CD4-positive, alpha-beta T cell treated with Interleukin-12 subunit alpha and Interleukin-12 subunit beta, for 1 hour (primary cell): Measurements from ENCODE around the gene OCLN.
"Not testable (repeated sequence)": the region's sequence is repeated elsewhere in the genome, so short reads cannot be mapped to it uniquely, and the experiment has no call there.

ENCODE experiments used
- DNase-seq: peaks from one replicate; pipeline ENCODE4 v3.0.0-alpha.2; 2020

The OCLN gene, protein sequence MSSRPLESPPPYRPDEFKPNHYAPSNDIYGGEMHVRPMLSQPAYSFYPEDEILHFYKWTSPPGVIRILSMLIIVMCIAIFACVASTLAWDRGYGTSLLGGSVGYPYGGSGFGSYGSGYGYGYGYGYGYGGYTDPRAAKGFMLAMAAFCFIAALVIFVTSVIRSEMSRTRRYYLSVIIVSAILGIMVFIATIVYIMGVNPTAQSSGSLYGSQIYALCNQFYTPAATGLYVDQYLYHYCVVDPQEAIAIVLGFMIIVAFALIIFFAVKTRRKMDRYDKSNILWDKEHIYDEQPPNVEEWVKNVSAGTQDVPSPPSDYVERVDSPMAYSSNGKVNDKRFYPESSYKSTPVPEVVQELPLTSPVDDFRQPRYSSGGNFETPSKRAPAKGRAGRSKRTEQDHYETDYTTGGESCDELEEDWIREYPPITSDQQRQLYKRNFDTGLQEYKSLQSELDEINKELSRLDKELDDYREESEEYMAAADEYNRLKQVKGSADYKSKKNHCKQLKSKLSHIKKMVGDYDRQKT

GRCh38 chr5:69492391-69492922 lies at the start of gene OCLN:
Gene OCLN (plus strand): TSS chr5:69492790. CDS start chr5:69504245, 11,455 bp downstream.
- no peak for DNase-seq

DNA sequence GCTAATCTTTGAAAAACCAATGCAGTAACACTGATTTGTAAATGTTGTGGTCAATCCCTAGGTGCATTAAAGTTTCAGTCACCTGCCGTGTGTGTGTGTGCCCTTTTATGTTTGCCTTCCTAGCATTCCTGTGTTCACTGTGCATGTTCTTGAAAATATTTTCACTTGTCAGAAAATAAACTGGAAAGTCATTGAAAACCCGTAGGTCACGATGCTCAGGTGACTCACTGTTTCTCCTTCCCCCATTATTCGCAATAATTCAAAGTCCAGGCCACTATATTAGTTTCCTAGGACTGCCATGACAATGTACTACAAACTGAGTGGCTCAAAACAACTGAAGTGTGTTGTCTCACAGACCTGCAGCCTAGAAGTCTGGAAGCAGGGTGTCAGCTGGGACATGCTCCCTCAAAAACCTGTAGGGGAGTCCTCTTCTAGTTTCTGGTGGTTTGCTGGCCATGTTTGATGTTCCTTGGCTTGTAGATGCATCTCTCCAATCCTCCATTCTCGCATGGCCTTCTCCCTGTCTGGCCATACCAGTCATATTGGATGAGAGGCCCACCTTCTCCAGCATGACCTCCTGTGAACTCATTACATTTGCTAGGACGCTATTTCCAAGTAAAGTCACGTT lies 48.3 kb upstream of the OCLN start:
- no peak for DNase-seq

DNA sequence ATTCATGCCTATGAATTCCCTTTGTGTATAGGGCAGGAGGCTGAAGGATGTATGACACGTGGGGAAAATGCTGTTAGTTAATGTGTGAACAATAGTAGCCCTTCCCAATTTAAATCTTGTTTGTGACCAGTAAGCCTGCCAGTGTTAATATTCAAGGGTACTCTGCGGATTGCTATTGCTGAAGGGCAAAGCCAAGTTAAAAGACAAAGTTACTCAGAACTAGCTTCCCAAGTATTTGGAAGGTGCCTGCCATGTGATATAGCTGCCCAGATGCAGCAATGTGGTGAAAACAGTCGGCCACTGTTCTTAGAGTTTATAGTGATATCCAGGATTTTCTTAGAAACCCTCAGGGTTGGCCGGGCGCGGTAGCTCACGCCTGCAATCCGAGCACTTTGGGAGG lies 43.1 kb upstream of the OCLN start:
- no peak for DNase-seq

GRCh38 chr5:69450116-69450515 lies 42.5 kb upstream of the OCLN start:
- DNase-seq, result no peak

DNA sequence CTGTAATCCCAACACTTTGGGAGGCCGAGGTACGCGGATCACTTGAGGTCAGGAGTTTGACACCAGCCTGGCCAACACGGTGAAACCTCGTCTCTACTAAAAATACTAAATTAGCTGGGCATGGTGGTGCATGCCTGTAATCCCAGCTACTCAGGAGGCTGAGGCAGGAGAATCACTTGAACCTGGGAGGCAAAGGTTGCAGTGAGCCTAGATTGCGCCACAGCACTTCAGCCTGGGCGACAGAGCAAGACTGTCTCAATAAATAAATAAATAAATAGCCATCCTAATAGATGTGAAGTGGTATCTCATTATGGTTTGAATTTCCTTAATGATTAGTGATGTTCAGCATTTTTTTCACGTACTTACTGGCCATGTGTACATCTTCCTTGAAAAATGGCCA lies 42.1 kb upstream of the OCLN start:
- not testable (repeated sequence) for DNase-seq

DNA sequence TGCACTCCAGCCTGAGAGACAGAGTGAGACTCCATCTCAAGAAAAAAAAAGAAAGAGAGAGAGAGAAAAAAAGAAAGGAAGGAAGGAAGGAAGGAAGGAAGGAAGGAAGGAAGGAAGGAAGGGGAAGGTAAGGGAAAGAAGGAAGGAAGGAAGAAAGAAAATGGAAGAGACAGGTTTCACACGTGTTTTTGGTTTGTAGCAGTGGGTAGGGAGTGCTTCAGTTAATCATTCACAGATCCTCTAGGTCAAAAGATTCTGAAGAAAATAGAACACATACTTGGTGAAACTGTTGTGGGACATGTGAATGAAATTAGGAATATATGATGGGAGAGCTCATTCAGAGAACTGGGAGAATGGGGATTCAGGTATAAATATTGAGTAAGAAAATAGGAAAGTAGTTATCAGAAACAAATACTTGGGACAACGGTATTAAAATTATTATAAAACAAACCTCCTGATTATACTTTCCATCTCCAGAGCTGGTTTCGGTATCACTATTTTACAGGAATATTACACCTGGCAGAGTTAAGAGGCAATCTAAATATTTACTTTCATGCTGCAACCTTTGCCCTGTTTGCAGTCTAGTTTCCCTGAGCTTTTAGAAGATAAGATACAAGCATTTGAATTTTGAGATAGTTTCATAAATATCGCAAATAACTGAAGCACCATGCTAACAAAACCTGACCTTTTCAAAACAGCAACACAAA lies 40.5 kb upstream of the OCLN start:
- no peak for DNase-seq

- not testable (repeated sequence) for DNase-seq
Measured at GRCh38 chr5:69453487-69453886, 39.1 kb upstream of the OCLN start.

- DNase-seq, result no peak
Measured at GRCh38 chr5:69454460-69455249, 37.9 kb upstream of the OCLN start.

GRCh38 chr5:69455428-69455988 lies 37.1 kb upstream of the OCLN start:
- DNase-seq, result not testable (repeated sequence)

GRCh38 chr5:69462170-69462569 lies 30.4 kb upstream of the OCLN start:
- no peak for DNase-seq

DNA sequence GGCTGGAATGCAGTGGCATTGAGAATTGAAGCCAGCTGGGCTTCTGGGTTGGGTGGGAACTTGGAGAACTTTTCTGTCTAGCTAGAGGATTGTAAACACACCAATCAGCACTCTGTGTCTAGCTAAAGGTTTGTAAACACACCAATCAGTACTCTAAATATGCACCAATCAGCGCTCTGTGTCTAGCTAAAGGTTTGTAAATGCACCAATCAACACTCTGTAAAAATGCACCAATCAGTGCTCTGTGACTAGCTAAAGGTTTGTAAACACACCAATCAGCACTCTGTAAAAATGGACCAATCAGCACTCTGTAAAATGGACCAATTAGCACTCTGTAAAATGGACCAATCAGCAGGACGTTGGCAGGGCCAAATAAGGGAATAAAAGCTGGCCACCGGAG lies 26.2 kb upstream of the OCLN start:
- not testable (repeated sequence) for DNase-seq

GRCh38 chr5:69467442-69468225 lies 25.0 kb upstream of the OCLN start:
- DNase-seq, result no peak

GRCh38 chr5:69468631-69469030 lies 24.0 kb upstream of the OCLN start:
- DNase-seq, result no peak

- not testable (repeated sequence) for DNase-seq
Measured at GRCh38 chr5:69471516-69471915, 21.1 kb upstream of the OCLN start.

DNA sequence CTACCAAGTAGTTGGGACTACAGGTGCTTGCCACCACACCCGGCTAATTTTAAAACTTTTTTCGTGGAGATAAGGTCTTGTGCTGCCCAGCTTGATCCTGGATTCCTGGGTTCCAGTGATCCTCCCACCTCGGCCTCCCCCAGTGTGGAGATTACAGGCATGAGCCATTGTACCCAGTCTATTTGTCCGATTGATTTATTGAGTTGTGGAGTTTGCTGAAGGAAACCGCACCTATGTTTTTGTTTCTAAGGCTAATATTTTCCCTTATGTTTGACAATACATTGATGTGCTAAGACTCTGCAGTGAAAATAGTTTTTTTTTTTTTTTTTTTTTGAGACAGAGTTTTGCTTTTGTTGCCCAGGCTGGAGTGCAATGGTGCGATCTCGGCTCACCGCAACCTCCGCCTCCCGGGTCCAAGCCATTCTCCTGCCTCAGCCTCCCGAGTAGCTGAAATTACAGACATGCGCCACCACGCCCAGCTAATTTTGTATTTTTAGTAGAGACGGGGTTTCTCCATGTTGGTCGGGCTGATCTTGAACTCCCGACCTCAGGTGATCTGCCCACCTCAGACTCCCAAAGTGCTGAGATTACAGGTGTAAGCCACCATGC lies 20.0 kb upstream of the OCLN start:
- DNase-seq, result not testable (repeated sequence)

GRCh38 chr5:69477170-69477569 lies 15.4 kb upstream of the OCLN start:
- no peak for DNase-seq

DNA sequence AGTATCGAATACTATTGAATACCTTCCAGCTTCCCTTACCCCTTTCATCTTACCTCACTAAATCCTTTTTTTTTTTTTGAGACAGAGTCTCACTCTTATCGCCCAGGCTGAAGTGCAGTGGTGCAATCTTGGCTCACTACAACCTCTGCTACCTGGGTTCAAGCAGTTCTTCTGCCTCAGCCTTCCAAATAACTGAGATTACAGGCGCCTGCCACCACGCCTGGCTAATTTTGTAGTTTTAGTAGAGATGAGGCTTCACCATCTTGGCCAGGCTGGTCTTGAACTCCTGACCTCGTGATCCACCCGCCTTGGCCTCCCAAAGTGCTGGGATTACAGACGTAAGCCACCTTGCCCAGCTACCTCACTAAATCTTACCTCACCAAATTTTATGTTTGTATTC lies 14.3 kb upstream of the OCLN start:
- DNase-seq, result not testable (repeated sequence)

- no peak for DNase-seq
Measured at GRCh38 chr5:69484891-69485290, 7.7 kb upstream of the OCLN start.

- no peak for DNase-seq
Measured at GRCh38 chr5:69485471-69485870, 7.1 kb upstream of the OCLN start.

DNA sequence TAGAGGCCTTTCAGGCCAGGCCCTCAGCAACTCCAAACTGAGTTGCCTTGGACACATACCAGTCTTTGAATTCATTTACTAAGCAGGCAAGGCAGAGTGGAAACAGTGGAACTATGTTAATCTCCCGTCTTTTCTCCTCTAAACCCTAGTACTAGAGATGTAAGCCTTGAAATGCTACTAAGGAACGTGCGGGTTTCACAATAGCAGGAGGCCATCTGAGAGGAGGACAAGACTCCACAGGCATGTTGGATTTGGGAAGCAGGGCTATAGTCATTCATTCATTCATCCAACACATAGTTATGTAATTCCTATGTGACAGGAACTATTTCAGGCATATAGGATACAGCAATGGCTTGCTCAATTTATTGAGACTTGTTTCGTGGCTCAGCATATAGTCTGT lies 3.3 kb upstream of the OCLN start:
- no peak for DNase-seq

DNA sequence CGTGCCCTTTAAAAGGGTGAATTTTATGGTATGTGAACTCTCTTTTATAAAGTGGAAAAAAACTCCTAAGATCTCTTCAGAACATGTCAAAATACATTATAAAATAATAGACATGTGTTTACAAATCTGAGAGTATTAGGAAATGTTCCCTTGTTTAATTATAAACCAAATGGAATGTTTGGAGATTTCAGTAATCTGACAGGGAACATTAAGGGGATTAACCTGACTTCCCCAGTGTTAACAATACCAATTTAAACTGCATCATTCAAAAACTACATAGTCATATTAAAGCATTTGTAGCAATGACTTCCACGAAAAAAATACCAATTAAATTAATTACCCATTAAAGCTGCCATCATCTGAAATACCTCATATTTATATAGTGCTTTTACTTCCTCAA lies 1.6 kb upstream of the OCLN start:
- no peak for DNase-seq
